Right lobe of liver (tissue), 6 donors: ENCODE data around the gene CPED1. TPM values are rescaled to one million over a fixed set of nuclear protein-coding genes. Genes with fewer than 3 reads are reported as not detected.
A peak's percentile ranks its signal among the peaks of the same experiment; 100 is the strongest.
"Not testable (repeated sequence)": the region's sequence is repeated elsewhere in the genome, so short reads cannot be mapped to it uniquely, and the experiment has no call there.

Source experiments
- ATAC-seq, 4 donors: fragments of 200-7000 bp; cut with Tn5 transposase; one replicate each; pipeline ENCODE4 v1.9.1; 2020; ENCODE audit warnings: mild to moderate bottlenecking in 4 of 4, moderate library complexity in 4 of 4
- DNase-seq, 3 donors: peaks; one replicate each; pipeline ENCODE4 v3.0.0-alpha.2; 2020
- H3K27ac ChIP-seq, 3 donors: fragments of 200-600 bp; one replicate each; pipeline ENCODE4 v1.8.0; 2022
- H3K27me3 ChIP-seq, 2 donors: fragments of 200-600 bp; one replicate each; pipeline ENCODE4 v1.8.0; 2022
- H3K36me3 ChIP-seq, 4 donors: fragments of 200-600 bp; sonication (generic) in 1 of 4; one replicate each; pipeline versions ENCODE4 v1.5.1 to v1.8.0; 2017 to 2022; ENCODE audit warnings: control low read depth in 1 of 4
- H3K4me1 ChIP-seq, 4 donors: fragments of 200-600 bp; sonication (generic) in 1 of 4; one replicate each; pipeline versions ENCODE4 v1.5.1 to v1.8.0; 2017 to 2022; ENCODE audit warnings: control low read depth in 1 of 4
- H3K4me3 ChIP-seq, 3 donors: fragments of 200-600 bp; one replicate each; pipeline ENCODE4 v1.8.0; 2022
- H3K9me3 ChIP-seq, 4 donors: fragments of 200-600 bp; sonication (generic) in 1 of 4; one replicate each; pipeline versions ENCODE4 v1.5.1 to v1.8.0; 2017 to 2022; ENCODE audit warnings: control low read depth in 1 of 4
- POLR2A ChIP-seq: fragments of 450-650 bp; IDR thresholded peaks from one replicate; pipeline ENCODE4 v1.6.1; 2017; ENCODE audit warnings: antibody characterized with exemption, mild to moderate bottlenecking
- WGBS: methylation state at CpG from one replicate; pipeline ENCODE4 v1.1.6; 2018; ENCODE audit warnings: low coverage, low lambda C conversion rate; ENCODE audit not compliant: insufficient coverage; ENCODE audit errors: missing lambda C conversion rate; 5-methylcytosine and 5-hydroxymethylcytosine counted together
- intact Hi-C, 2 donors: fragments of 100-400 bp; cut with DNase I; formaldehyde crosslinking; loops; one replicate each; pipeline versions ENCODE4 v1.11.2 to v1.14.1; 2022
- total RNA-seq, 6 experiments: library from RNA; depleted of rRNA in 2 of 6; stranded (reverse); fragments of >200 nt in 2 of 6; fragmentation: NEBNext Ultra II Directional in 3 of 6; extraction: Animal tissue kit (Norgen Biotek cat#: 25700) in 3 of 6; gene quantifications; one replicate each; pipeline versions ENCODE4 v1.1.0 to v1.2.4, GENCODE V29; 2016 to 2023
- TF ChIP-seq, protein P1 (sequence below), 4 donors: fragments of 200-600 bp in 3 of 4; fragments of 450-650 bp in 1 of 4; IDR thresholded peaks; one replicate each; pipeline versions ENCODE4 v1.5.1 to v1.8.0; 2016 to 2022; ENCODE audit warnings: antibody characterized with exemption in 4 of 4, mild to moderate bottlenecking in 2 of 4
- donor health status: DM: no; HTN: yes; CAD: no.
- donor health status: DM: no; HTN: no; CAD: no.
- donor health status: DM: no; HTN: no; CAD: no.
- donor health status: DM: no; HTN: yes; CAD: no.
- donor health status: DM: no; HTN: yes; CAD: no.

The CPED1 gene
- total RNA-seq, 6 experiments from 2014 or later = 24.3 to 45.8 (median 34.9) TPM

DNA sequence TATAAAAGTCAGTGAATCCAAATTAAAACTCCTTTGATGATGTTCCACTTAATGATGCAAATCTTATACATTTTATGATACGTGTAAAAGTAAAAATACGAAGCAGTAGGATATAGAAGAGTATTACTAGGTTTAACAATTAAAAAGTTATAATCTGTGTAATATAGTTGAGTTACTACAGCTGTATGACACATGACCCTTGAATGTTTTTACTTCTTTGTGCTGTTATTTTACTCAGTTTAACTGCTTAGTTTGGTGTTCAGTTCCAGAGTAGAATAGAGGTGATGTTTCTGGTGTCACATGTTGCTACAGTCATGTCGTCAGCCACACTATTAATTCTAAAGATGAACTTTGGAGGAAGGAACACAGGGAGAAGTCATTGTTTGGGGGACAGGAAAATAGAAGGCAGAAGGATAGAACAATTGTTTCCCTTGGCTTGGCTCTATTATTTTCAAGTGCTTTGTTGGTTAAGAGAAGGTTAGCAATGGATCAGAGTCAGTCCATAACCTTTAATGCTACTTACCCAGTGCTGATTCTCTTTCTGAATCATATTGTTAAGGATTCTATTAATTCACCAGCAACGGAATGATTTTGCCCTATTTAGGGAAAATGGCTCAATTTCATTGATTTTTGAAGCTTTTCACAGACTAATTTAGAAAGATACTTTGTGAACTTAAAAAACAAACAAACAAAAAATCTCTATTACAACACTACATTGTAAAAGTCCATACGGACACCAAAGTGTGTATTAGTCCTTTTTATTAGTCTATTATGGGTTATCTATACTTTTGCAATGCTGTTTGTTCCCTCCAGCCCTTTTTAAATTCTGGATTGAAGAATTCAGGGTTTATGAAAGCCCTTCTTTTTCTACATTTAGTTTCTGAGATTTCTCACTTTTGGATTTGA, 73.4 kb downstream of the CPED1 start:
- TF ChIP-seq, protein P1, sequence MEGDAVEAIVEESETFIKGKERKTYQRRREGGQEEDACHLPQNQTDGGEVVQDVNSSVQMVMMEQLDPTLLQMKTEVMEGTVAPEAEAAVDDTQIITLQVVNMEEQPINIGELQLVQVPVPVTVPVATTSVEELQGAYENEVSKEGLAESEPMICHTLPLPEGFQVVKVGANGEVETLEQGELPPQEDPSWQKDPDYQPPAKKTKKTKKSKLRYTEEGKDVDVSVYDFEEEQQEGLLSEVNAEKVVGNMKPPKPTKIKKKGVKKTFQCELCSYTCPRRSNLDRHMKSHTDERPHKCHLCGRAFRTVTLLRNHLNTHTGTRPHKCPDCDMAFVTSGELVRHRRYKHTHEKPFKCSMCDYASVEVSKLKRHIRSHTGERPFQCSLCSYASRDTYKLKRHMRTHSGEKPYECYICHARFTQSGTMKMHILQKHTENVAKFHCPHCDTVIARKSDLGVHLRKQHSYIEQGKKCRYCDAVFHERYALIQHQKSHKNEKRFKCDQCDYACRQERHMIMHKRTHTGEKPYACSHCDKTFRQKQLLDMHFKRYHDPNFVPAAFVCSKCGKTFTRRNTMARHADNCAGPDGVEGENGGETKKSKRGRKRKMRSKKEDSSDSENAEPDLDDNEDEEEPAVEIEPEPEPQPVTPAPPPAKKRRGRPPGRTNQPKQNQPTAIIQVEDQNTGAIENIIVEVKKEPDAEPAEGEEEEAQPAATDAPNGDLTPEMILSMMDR (IDR thresholded peaks at IDR 0.05) = no peak
- TF ChIP-seq POLR2A = no peak
- no peak overlapping the region for H3K4me3 ChIP-seq
- ATAC-seq = peak; percentile 20 to 56 (median 40)

GRCh38 chr7:121062671-121063279, 74.3 kb downstream of the CPED1 start:
- H3K4me3 ChIP-seq = no peak overlapping the region
- WGBS = 83% methylated on average over 10 of the region's 11 CpGs
- H3K9me3 ChIP-seq = no peaks in the 10 kb centered on the region
- intact Hi-C loops = no loop called here
- H3K27ac ChIP-seq = no peak overlapping the region
- no peak for DNase-seq
- H3K27me3 ChIP-seq = no peaks in the 10 kb centered on the region
- no peak for ATAC-seq
- H3K4me1 ChIP-seq = peaks cover 0 to 7% (median 4%) of the 10 kb centered on the region in 4 donors
- TF ChIP-seq POLR2A = no peak
- TF ChIP-seq, protein P1 (IDR thresholded peaks at IDR 0.05) = no peak
- H3K36me3 ChIP-seq = no peaks in the 10 kb centered on the region

More for the DNA sequence above, 73.4 kb downstream of the CPED1 start:
- WGBS = 56% methylated on average over 5 of the region's 5 CpGs
- H3K36me3 ChIP-seq = no peaks in the 10 kb centered on the region
- intact Hi-C loops = no loop called here
- DNase-seq = no peak
- H3K4me1 ChIP-seq = peaks cover 0 to 7% (median 4%) of the 10 kb centered on the region in 4 donors
- H3K27me3 ChIP-seq = no peaks in the 10 kb centered on the region
- H3K27ac ChIP-seq = peak overlapping the region in 1 of 3 donors; percentile 21
- no peaks in the 10 kb centered on the region for H3K9me3 ChIP-seq

DNA sequence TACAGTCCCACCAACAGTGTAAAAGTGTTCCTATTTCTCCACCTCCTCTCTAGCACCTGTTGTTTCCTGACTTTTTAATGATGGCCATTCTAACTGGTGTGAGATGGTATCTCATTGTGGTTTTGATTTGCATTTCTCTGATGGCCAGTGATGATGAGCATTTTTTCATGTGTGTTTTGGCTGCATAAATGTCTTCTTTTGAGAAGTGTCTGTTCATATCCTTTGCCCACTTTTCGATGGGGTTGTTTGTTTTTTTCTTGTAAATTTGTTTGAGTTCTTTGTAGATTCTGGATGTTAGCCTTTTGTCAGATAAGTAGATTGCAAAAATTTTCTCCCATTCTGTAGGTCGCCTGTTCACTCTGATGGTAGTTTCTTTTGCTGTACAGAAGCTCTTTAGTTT, 79.2 kb downstream of the CPED1 start:
- ATAC-seq, H3K27me3 ChIP-seq, DNase-seq, intact Hi-C loops, H3K27ac ChIP-seq, H3K4me1 ChIP-seq, H3K9me3 ChIP-seq, H3K36me3 ChIP-seq, H3K4me3 ChIP-seq: not testable (repeated sequence)
- 62% methylated on average over 2 of the region's 2 CpGs for WGBS

DNA sequence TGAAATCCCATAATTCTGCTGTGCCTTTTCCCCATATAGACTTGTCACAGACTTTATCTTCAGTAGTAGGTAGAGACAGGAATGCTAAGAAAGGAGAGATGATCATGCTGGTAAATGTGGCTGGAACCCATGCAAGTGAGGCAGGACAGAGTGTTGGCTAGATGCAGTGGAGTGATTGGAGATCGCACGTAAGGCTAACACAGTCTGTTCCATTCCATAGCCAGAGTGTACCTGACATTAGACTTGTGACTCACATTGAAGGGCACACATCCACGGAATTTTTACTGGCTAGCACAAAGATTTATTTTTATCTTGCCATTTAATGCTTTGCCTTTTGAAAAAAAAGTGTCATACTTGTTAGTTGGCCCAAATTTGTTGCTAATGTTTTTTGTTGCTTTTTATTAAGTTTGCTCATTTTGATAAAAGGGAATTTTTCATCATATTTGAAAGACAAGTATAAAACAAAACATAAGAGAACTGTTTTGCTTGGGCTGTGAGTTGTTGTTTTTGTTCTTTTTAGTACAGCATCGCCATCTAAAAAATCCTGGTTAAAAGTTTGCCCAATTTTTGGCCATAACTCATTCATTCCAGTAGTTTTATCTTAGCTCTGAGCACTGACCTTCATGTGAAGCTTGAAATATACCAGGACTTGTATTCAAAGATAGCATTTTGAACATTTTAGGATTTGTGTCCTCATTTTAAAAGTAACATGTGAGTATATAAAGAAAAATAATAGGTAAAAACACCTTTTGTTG, 81.0 kb downstream of the CPED1 start:
- no peaks in the 10 kb centered on the region for H3K27me3 ChIP-seq
- intact Hi-C loops = loop anchor here in 1 of 2 donors (10.0 kb wide), 1 partner anchor 85 kb away; the partner anchor contains the start of gene CPED1
- H3K36me3 ChIP-seq = no peaks in the 10 kb centered on the region
- no peak overlapping the region for H3K27ac ChIP-seq
- ATAC-seq (peak in 3 of 4 donors; percentile 55 to 86 (median 65)), DNase-seq (no peak)
- peaks cover 0 to 19% (median 9%) of the 10 kb centered on the region in 4 donors for H3K4me1 ChIP-seq
- TF ChIP-seq, protein P1 (IDR thresholded peaks at IDR 0.05) = no peak
- no peak for TF ChIP-seq POLR2A
- no peaks in the 10 kb centered on the region for H3K9me3 ChIP-seq
- no peak overlapping the region for H3K4me3 ChIP-seq
- 46% methylated on average over 4 of the region's 4 CpGs for WGBS
